Germinal center (tissue), 1 donor: ENCODE data around the gene SELP.

Source experiments
- DNase-seq: peaks from one replicate; pipeline ENCODE4 v3.0.0; 2012; ENCODE audit warnings: mixed read lengths, low spot score

The SELP gene

DNA sequence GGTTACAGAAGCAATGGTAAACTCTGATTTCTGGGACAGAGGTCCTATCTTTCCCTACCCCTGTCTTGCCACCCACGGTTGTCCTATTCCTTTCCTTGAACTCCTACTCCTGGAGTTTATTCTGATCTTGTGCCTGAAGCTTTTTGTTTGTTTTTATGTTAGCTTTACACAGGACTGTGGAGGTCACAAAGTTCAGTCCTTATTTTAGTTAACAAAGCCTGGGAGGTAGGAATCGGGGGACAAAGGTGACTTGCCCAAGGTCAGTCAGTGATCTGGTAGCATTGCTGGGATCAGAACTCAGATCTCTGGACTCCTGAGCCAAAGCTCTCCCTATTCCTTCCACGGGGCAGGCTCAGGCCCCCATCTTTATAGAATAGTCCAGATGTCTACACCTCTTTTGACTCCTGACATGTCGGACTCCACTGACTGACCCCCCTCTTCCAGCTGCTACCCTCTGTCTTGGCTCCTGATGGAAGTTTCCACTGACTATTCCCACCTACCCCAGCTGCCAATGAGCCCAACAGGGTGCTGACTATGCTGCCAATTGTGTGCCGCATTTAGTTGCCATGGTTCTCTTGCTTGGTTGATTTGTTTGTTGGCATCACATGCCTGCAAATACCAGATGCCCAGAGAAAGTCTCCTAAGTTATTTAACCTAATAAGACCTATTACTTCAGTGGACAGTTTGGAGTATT is 53.5 kb downstream of the SELP start:
- no peak for DNase-seq

DNA sequence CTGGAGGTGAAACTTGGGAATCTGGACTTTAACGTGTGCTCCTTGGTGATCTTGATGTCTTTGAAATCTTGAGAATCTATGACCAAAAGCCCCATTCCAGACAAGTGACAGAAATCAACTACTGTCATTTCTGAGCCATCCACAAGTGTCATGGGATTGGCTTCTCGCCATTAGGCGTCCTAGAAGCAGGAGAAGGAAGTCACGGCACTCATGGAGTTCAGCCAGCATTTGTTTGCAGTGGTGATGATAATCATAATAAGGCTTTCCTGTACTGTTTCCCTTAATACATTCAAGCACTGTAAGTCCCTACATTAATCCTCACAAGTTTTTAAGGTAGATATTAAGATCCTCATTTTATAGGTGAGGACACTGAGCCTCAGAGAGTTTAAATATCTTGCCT is 55.6 kb downstream of the SELP start:
- DNase-seq = no peak

DNA sequence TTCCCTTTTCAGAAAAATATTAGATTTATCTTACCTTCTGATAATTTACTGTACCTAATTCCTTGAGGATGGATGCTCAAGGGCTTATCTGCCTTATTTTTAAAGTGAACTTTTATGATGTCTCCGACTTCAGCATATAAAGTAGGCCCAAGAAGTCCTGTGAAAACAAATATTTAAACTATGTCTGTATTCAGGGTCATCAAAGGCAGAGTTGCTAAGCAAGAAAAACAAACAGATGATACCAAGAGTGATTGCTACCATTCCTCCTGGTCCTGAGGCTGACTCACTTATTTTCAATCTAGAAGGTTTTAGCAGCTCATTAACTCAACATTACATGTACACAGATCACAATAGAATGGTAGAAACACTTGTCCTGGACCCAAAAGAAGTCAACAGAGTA is 57.7 kb downstream of the SELP start:
- no peak for DNase-seq

DNA sequence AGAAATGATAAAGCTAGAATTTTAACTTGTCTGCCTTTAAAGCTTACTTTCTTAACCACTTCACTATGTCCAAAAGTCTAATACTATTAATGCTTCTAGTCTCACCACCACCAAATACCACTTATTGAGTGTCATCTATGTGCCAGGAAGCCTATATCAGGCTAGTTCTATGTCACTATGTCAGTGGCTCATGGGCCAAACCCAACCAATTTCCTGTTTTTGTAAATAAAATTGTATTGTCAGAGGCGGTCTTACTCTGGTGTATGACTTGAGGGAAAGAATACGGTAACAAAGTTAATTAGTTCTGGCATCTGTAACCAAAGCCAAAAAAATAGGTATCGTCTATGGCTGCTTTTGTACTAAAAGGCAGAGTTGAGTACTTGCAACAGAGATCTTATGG is 58.5 kb downstream of the SELP start:
- no peak for DNase-seq

DNA sequence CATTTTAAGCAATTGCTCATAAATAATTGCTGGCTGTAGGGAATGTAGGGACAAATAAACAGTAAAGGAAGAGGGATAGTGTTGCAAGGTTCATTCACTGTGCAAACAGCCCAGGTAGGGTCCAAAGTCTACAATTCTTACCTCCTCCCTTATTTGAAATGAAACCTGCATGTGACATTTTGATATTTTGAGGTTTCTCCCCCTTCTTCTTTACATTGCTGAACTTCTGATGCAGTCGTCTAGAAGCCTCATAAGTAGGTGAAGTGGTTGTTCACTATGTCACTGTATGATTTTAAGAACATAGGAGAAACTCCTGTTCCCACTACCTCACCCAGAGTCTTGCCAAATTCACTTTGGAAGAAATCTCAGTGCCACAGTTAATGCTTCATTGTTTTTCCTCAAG is 59.8 kb downstream of the SELP start:
- no peak for DNase-seq

DNA sequence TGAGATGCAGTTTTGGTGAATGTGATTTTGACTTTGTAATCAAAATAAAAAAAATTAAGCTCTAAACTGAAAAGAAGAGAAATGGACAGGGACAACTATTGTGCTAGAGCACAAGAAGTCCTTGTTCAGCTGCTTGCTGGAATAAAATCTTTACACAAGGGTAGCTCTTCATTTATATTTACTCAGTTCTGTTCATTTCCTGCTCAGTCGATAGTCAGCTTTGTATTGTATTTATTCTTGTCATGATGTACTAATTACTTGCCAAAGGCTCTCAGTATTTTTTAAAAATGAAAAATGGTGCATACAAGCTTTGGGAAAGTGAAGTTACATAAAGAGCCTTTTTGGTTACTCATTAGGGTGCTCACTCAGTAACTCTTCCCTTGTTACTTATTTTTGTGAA is 61.4 kb downstream of the SELP start:
- DNase-seq = no peak

DNA sequence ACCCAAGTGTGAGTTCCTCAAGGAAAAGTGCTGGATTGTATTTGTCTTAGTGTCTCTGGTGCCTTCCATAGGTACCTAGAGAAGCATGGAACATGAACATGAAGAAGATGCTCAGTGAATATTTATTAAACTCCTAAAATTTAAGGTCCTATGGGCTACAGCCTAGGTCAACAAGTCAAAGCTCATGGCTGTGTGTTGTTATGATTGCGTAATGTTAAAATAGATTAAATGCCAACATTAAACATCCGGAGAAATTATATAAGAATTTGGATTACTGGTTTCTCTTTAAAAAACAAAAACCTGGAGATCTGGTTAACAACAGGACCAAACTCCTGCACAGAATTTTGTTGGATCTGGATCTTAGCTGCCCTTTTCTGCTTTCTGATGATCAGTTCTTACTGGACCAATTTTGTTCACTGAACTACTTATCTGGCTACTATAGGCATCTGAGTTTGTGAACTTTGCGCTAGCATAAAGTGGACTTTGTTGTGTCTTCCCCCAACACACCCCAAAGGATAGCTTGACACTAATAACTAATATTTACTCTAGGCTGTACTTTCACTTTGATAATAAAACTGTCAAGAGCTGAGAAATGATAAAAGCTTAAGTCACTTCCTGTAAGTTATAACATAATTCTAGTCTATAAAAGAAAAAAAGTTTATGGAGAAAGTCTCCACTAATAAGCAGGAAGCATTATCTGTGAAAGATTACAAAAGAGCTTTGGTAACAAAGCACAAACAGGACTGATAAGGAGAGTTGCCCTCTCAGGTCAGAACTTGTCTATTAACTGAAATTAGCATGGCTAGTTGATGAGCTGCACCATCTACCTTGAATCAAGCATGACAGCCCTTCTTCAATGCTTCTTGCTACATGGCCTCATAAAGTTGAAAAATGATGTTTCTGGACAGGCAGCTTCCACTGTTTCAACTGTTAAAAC is 64.3 kb downstream of the SELP start:
- no peak for DNase-seq

DNA sequence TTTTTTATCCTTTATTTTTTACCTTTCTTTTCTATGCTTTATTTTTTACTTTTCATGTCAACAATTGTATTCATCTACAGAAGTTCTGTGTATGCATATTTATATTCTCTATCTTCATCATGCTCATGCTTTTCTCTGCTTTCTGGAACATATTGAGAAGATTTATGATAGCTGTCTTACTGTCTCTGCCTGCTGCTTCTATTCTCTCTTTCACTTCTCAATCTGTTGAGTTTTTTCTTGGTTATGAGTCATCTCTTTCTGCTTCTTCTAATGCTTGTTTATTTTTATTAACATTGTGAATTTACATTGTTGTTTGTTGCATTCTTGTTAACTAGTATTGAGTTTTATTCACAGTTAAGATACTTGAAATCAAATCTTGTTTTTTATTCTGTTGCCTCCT is 66.3 kb downstream of the SELP start:
- DNase-seq = no peak

DNA sequence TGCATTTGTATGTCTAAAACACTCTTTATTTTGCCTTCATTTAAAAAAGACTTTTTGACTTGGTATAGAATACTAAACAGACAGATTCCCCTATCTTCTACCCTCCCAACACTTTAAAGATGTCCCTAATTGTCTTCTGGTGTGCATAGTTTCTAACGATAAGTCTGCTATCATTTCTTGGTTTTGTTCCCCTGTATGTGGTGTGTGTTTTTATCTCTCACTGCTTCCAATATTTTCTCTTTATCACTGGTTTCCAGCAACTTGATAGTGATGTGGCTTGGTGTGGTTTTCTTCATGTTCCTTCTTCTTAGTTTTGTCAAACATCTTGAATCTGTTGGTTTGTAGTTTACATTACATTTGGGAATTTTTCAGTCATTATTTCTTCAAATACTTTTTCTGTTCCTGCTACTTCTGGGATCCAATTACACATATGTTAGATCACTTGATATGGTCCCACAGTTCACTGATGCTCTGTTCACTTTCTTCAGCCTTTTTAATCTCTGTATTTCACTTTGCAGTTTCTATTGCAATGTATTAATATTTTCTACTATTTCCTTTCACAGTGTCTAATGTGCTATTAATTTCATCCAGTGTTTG is 66.8 kb downstream of the SELP start:
- DNase-seq = no peak

DNA sequence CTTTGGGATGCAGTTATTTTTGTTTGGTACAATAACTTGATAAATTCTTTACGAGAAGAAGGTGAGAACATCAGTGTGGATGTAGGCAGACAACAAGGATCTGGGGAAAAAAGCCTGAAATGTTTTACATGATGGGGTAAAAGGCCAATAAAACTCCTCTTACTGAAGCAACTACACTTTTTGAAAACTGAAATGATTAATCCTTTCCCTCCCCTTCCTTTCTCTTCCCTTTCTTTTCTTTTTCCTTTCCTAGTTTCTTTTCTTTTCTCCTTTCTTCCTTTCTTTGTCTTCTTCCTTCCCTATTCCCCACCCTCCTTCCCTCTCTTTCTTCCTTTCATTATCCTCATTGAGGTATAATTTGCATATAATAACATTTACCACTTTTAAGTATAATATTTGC is 68.2 kb downstream of the SELP start:
- DNase-seq = no peak

DNA sequence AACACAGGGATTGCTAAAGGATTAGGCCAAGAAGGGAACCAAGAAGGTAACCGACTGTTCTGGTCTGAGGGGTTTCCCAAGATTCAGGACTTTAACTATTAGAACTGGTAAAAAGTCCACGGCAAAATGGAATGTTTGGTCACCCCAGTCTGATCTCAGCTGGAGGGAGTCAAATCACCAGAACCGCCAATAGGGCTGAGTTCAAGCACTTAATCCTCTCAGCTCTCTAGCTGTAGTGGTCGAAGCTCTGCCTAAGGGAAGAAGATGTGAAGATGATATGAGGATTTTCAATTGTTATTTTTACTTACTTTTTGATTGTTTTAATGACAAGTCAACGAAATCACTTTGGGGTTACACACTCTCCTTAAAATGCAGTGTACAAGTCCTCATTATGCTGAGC is 72.8 kb downstream of the SELP start:
- DNase-seq = no peak

DNA sequence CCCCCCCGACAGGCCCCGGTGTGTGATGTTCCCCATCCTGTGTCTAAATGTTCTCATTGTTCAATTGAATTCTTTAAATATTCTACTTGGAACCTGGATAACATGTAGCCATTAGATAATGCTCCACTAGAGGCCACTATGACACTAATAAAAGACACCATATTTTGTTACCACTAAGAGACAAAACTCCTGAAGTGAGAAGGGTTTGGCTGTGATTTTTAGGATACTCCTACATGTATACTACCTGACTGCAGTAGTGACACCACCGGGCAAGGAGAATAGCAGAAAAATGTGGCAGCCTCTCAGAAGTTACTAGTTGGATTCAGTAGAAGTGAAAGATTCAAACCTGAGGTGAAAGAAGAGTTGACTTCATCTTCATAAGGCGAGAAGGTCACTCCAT is 79.6 kb downstream of the SELP start:
- peak; percentile 18 for DNase-seq

DNA sequence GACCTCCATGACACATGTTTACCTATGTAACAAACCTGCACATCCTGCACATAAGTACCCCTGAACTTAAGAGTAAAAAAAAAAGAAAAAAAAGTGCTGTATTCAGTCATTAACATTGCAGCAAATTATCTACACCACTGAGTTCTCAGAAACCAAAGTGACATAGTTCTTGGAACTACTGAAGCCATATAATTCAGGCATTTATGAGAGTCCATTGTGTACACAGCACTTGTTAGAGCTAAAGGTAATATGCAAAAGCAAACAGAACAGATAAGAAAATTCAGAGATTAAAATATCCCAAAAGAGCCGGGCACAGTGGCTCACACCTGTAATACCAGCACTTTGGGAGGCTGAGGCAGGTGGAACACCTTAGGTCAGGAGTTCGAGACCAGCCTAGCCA is 81.6 kb downstream of the SELP start:
- no peak for DNase-seq

DNA sequence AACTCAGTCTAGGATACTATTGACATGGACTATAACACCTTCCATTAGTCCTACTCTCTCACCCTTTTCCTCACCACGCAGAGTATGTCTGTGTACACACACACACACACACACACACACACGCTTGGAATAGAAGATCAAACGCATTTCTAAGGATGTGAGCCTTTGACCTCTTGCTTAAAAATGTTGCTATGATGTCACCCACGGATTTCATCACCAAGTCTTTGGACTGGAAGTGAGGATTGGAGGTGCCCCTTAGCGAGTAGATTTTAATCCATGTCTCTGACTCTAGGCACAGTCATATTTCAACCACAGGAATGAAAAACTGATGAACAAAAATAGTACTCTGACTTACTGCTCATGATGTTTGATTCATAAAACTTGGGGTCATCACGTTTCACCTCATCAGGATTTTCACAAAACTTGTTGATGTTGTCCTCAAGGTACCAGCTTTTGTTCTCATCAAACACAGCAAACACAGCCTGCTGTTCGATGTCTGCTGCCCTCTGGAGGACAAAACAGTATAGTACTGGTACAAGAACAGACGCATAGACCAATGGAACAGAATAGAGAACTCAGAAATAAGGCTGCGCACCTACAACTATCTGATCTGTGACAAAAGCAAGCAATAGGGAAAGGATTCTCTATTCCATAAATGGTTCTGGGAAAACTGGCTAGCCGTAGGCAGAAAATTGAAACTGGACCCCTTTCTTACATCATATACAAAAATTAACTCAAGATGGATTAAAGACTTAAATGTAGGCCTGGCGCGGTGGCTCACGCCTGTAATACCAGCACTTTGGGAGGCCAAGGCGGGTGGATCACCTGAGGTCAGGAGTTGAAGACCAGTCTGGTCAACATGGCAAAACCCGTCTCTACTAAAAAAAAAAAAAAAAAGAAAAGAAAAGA is 83.6 kb downstream of the SELP start:
- peak; percentile 4 for DNase-seq

DNA sequence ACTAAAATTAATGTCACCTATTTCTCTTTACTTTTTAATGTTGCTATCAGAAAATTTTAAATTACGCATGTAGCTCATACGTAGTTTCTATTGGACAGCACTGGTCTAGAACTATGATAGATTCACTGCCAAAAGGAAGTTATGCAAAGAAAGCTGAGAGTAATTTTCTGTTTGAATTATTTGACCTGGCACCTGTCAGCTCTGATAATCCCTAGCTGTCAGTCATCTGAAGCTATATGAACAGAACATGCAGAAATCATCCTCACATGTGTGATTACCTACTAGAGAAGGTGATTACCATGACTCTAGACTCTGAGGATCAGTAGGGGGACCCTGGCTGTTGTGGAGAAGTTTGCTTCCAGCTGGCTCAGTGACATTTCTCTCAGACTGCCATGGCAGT is 84.5 kb downstream of the SELP start:
- DNase-seq = no peak

DNA sequence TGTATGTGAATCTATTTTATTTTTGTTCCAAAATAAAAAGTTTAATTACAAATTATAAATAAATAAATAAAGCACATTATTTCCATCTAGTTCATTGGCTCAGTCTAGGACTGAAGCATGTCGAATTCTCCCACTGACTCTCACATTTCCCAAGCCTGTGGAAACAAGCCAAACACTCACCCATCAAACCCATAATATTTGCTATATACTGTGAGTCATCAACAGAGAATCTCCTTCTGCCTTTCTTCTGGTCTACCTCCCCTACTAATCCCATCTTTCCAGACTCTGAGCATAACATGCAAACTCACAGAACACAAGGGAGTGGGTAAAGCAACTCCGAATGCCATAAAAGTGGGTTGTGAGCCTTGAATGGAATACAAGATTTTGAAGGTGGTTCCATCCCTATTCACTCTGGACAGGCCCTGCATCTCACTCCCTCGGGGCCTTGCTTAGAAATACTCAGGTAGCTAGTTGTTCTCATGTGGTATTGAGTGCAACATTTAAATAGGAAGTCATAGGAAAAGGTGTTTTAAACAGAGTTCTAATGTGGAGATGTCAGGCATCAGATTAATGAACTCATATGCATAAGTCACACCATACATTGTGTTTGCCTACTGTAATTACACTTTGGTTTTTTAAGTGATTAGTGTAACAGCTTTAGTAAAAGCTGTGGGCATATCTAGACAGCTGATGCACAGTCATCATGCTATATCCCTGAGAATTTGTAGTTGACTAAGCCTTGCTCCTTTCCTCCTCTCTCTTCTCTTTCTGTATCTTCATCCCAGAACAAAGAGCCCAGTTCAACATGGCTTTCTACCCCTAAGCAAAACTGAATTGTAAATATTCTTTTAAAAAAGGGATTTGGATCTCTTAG is 90.7 kb downstream of the SELP start:
- DNase-seq = no peak
